Thoracic aorta (tissue), 2 donors: ENCODE data around the gene SPAG5. TPM values are rescaled to one million over a fixed set of nuclear protein-coding genes. Genes with fewer than 3 reads are reported as not detected.
"Not testable (repeated sequence)": the region's sequence is repeated elsewhere in the genome, so short reads cannot be mapped to it uniquely, and the experiment has no call there.

Source experiments
- ATAC-seq: fragments of 150-250 bp; one replicate; pipeline ENCODE4 v1.8.0; 2017; ENCODE audit warnings: low read depth; ENCODE audit not compliant: insufficient number of reproducible peaks, low FRiP score
- DNase-seq: peaks from one replicate; pipeline ENCODE4 v3.0.0-alpha.2; 2020; ENCODE audit warnings: low spot score
- H3K27ac ChIP-seq, 2 donors: fragments of 200-600 bp; sonication (generic); 1 replicate in 1 of 2; 2 replicates in 1 of 2; pipeline ENCODE4 v1.5.1; 2016; ENCODE audit warnings: mild to moderate bottlenecking in 2 of 2, moderate library complexity in 2 of 2
- H3K27me3 ChIP-seq: fragments of 200-600 bp; sonication (generic); replicated peaks from 2 replicates; pipeline ENCODE4 v1.6.0; 2016; ENCODE audit warnings: mild to moderate bottlenecking; ENCODE audit not compliant: insufficient read depth
- H3K36me3 ChIP-seq: fragments of 200-600 bp; sonication (generic); one replicate; pipeline ENCODE4 v1.5.1; 2016
- H3K4me1 ChIP-seq, 2 donors: fragments of 200-600 bp; sonication (generic); 1 replicate in 1 of 2; 2 replicates in 1 of 2; pipeline versions ENCODE4 v1.5.1 to v1.6.0; 2016; ENCODE audit warnings: low read depth in 2 of 2, mild to moderate bottlenecking in 1 of 2; ENCODE audit not compliant: control insufficient read depth in 1 of 2
- H3K4me3 ChIP-seq: fragments of 200-600 bp; sonication (generic); 2 replicates; pipeline ENCODE4 v1.5.1; 2016; ENCODE audit warnings: mild to moderate bottlenecking
- H3K9me3 ChIP-seq: fragments of 200-600 bp; sonication (generic); 2 replicates; pipeline ENCODE4 v1.5.1; 2016
- total RNA-seq, 2 donors: library from RNA; depleted of rRNA; stranded (reverse); fragments of >200 nt; gene quantifications; one replicate each; pipeline versions ENCODE4 v1.1.0 to v1.2.3, GENCODE V29; 2016
- TF ChIP-seq, protein P1 (sequence below): fragments of 200-600 bp; sonication (generic); IDR thresholded peaks from one replicate; pipeline ENCODE4 v1.5.1; 2019; ENCODE audit warnings: antibody characterized with exemption

The SPAG5 gene
- total RNA-seq, 2 donors from 2014 or later: 1.6 to 5.9 TPM

DNA sequence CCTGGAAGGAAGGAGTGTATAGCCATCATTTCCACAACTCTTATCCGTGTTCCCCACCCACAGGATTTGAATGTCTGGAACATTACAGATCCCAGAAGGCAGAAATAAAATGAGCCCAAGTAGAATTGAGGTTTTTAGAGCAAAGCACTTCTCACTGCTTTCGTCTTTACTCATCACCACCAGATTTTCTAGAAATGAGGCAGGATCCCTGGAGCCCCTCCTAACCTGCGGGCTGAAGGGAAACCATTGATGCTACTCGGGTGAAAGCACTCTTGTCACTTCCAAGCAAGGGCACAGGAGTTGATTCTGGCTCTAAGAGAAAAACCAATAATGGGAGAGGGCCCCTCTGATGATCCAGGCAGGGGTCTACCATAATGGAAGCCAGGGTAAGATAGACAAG, 19.3 kb downstream of the SPAG5 start:
- no peaks in the 10 kb centered on the region for H3K27me3 ChIP-seq
- peaks cover 3% of the 10 kb centered on the region for H3K36me3 ChIP-seq
- TF ChIP-seq, protein P1, sequence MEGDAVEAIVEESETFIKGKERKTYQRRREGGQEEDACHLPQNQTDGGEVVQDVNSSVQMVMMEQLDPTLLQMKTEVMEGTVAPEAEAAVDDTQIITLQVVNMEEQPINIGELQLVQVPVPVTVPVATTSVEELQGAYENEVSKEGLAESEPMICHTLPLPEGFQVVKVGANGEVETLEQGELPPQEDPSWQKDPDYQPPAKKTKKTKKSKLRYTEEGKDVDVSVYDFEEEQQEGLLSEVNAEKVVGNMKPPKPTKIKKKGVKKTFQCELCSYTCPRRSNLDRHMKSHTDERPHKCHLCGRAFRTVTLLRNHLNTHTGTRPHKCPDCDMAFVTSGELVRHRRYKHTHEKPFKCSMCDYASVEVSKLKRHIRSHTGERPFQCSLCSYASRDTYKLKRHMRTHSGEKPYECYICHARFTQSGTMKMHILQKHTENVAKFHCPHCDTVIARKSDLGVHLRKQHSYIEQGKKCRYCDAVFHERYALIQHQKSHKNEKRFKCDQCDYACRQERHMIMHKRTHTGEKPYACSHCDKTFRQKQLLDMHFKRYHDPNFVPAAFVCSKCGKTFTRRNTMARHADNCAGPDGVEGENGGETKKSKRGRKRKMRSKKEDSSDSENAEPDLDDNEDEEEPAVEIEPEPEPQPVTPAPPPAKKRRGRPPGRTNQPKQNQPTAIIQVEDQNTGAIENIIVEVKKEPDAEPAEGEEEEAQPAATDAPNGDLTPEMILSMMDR: no peak
- H3K9me3 ChIP-seq: no peaks in the 10 kb centered on the region
- ATAC-seq: no peak
- no peak overlapping the region for H3K4me3 ChIP-seq
- peaks cover 7 to 14% of the 10 kb centered on the region in 2 donors for H3K4me1 ChIP-seq
- no peak for DNase-seq
- no peak overlapping the region for H3K27ac ChIP-seq

DNA sequence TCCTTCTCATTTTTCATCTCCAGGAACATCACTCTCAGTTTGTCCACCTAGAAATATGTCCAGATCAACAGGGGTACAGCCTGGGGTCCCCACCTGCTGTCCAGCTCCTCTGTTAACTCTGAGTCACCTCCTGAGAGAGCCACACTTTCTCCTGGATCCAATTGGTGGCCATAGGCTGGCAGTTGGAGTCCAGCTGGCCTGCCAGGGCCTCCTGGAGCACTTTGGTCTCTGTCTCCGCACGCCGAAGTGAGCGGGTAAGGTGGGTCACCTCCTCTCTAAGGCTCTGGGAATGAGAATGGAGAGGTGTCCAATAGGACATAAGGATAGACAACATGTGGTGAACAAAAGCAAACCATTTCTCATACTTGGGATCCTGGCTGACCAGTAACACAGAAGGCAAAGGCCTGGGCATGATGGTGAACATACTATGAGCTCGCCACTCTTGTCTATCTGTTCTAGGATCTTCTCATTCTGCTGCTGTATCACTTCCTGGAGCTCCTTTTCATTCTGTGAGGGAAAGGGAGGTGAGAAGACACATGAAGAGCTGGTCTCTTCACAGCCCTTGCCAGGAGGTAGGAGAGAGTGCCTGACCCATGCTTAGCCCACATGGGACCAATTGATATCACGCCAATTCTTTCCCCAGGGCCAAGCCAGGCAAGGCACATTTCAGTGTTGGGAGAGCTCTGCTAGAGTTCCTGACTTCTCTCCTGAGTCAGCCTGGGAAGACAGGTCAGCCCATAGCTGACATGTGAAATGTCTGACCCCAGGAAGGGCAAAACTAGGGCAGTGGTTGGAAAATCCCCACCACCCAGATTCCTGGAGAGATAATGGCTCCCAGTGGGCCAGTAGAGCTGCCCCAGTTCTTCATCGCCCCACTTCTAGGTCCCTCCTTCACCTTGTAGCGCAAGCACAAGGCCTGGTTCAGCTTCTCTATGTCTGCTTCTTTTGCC, 20.3 kb downstream of the SPAG5 start:
- no peaks in the 10 kb centered on the region for H3K9me3 ChIP-seq
- peaks cover 2% of the 10 kb centered on the region for H3K36me3 ChIP-seq
- no peak overlapping the region for H3K27ac ChIP-seq
- ATAC-seq (no peak), DNase-seq (no peak)
- peaks cover 7 to 14% of the 10 kb centered on the region in 2 donors for H3K4me1 ChIP-seq
- H3K27me3 ChIP-seq: no peaks in the 10 kb centered on the region
- H3K4me3 ChIP-seq: no peak overlapping the region
- TF ChIP-seq, protein P1: no peak

DNA sequence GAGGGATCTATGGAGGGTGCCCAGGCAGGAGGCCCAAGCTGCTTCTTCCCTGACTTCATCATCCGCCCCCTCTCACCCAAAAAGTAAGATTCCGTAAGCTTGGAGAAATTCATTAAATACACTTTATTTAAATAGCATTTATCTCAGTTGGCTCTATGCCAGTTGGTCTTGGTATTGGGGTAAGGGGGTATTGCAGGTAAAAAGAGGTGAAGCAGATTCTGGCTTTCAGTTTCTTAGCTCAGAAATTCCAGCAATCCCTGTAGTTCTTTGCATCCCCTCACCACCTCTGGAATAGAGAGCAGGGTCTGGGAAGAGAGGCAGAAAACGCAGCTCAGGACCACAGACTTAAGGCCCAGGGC, 21.4 kb downstream of the SPAG5 start:
- Histone ChIP-seq H3K27ac (peak overlapping the region; percentile 24 to 44), H3K4me1 (peaks cover 7 to 23% of the 10 kb centered on the region in 2 donors), H3K27me3 (no peaks in the 10 kb centered on the region), H3K36me3 (no peaks in the 10 kb centered on the region), H3K4me3 (peak overlapping the region; percentile 64), H3K9me3 (no peaks in the 10 kb centered on the region)
- DNase-seq (no peak), ATAC-seq (no peak)
- TF ChIP-seq, protein P1: no peak

DNA sequence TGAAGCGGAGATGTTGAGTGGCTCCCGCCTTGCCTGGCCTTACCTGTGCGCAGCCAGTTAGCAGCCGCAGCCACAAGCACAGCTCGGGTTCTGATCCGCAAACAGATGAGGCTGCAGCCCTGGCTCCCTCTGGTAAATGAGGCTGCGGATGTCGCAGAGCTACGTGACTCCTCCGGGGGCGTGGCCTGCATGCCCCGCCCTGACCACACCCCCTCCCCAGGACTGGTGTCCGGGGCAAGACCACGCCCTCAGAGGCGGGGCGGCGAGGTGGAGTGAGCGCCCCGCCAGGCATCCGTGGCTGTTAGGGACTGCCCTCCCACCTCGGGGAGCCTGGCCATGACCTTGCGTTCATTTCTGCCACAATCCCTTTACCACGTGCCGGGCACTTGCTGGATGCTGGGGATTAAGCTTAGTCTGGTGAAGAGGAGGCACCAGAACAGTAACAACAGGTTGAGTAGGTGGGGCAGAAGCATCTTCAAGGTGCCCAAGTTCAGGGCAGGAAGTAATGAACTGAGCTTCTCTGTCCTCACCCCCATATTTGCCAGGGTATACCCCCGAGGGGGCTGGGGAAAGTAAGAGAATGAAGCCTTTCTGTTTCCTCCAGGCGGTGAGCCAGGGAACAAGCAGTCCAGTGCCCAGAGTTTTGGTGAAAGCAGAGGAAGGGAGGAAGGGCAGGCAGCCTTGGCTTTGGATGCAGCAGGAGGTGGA, 21.9 kb downstream of the SPAG5 start, which contains the start of gene ALDOC:
Gene ALDOC, minus strand, starts transcription at position 138 of the 708 bp plus-strand sequence. CDS start 1,363 bp downstream, outside the sequence.
- H3K27ac ChIP-seq: peak within 1 kb of the TSS; percentile 24 to 44
- no peaks in the 10 kb centered on the region for H3K36me3 ChIP-seq
- TF ChIP-seq, protein P1: no peak
- H3K4me1 ChIP-seq: peaks cover 11 to 28% of the 10 kb centered on the region in 2 donors
- no peaks in the 10 kb centered on the region for H3K9me3 ChIP-seq
- ATAC-seq: peak; percentile 72
- H3K4me3 ChIP-seq: peak within 1 kb of the TSS; percentile 64
- peak; percentile 96 for DNase-seq
- H3K27me3 ChIP-seq: no peaks in the 10 kb centered on the region

DNA sequence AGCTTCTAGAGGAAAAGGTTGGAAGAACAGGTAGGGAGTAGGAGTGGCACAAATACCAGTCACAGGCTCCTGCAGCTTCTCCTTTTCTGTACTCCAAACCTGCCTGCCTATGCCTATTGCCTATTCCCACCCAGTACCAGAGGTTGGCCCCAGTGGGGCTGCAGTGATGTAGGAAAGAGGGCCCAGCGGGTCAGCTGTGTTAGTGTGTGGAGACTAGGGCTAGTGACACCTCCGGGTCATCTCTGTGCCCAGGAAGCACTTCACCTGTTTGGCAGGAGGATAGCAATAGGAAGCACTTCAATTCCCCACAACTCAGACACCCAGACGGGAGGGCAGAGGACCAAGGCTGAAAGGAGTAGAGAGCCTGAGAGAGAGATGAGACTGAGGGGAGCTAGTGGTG, 22.8 kb downstream of the SPAG5 start:
- H3K4me3 ChIP-seq: peak overlapping the region; percentile 11
- H3K27me3 ChIP-seq, ATAC-seq, H3K27ac ChIP-seq, H3K9me3 ChIP-seq, DNase-seq, H3K36me3 ChIP-seq: not testable (repeated sequence)
- peaks cover 12 to 30% of the 10 kb centered on the region in 2 donors for H3K4me1 ChIP-seq
